ENCODE data around the gene OR2V1. TPM values are rescaled to one million over a fixed set of nuclear protein-coding genes. Genes with fewer than 3 reads are reported as not detected.

The OR2V1 gene
- total RNA-seq, 4 donors from 2014 or later = not detected

DNA sequence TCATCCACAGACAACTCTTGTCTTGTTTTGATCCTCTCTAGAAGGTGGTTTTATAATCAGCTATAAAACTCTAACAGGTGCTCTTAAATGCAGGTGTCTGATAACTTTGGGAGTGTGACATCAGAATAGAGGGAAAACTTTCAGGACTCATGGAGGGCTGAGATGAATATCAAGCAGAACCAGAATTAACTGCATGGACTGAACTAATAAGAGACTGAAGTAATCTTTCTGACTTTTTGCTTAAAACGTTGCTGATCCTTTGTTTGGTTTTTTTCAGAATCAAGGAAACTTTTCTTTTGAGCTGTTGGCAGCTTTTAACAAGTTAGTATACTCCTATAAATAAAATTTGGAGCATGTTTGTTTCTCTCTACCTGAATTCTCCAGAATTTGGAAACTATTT is 14.2 kb upstream of the OR2V1 start:
- H3K27me3 ChIP-seq = peaks cover 3 to 20% (median 6%) of the 10 kb centered on the region in 3 donors

DNA sequence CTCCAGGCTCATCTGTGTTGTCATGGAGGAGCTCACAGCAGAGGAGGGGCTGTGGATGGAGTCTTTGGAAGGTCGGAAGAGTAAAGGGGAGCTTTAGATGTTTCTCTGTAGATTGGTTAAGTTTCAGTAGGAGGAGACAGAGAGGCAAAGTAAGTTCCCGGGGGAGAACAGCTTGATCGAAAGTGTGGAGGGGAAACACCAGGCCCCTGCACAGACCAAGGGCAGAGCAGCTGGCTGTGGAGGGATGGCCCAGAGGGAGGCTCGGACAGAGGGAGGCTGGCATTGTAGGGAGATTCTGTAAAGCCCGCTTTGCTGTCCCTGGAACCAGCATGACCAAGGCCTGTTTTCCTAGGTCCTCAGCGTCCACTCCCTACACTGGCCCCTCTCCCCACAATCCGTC is 11.1 kb upstream of the OR2V1 start:
- in situ Hi-C loops (cut with MboI; ENCODE audit: low sequenced_read_pairs in 4 of 4) = no loop called here
- no peaks in the 10 kb centered on the region for H3K9me3 ChIP-seq
- TF ChIP-seq, protein P1, sequence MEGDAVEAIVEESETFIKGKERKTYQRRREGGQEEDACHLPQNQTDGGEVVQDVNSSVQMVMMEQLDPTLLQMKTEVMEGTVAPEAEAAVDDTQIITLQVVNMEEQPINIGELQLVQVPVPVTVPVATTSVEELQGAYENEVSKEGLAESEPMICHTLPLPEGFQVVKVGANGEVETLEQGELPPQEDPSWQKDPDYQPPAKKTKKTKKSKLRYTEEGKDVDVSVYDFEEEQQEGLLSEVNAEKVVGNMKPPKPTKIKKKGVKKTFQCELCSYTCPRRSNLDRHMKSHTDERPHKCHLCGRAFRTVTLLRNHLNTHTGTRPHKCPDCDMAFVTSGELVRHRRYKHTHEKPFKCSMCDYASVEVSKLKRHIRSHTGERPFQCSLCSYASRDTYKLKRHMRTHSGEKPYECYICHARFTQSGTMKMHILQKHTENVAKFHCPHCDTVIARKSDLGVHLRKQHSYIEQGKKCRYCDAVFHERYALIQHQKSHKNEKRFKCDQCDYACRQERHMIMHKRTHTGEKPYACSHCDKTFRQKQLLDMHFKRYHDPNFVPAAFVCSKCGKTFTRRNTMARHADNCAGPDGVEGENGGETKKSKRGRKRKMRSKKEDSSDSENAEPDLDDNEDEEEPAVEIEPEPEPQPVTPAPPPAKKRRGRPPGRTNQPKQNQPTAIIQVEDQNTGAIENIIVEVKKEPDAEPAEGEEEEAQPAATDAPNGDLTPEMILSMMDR (IDR thresholded peaks at IDR 0.05 in 4 of 5, conservative IDR thresholded peaks at IDR 0.05 in 1 of 5) = no peak
- TF ChIP-seq POLR2A (IDR thresholded peaks at IDR 0.05) = no peak
- no peak for ATAC-seq
- intact Hi-C loops (cut with DNase I; ENCODE audit: low total_unique reads) = no loop called here
- H3K36me3 ChIP-seq = no peaks in the 10 kb centered on the region
- H3K27ac ChIP-seq = no peak overlapping the region
- no peaks in the 10 kb centered on the region for H3K4me1 ChIP-seq
- DNase-seq = no peak
- H3K4me3 ChIP-seq = no peak overlapping the region
- H3K27me3 ChIP-seq = peaks cover 3 to 9% (median 5%) of the 10 kb centered on the region in 3 donors

More for the DNA sequence above, 14.2 kb upstream of the OR2V1 start:
- no peaks in the 10 kb centered on the region for H3K9me3 ChIP-seq
- in situ Hi-C loops (cut with MboI; ENCODE audit: low sequenced_read_pairs in 4 of 4) (no loop called here), intact Hi-C loops (cut with DNase I; ENCODE audit: low total_unique reads) (no loop called here)
- H3K36me3 ChIP-seq = no peaks in the 10 kb centered on the region
- TF ChIP-seq, protein P1 (IDR thresholded peaks at IDR 0.05 in 4 of 5, conservative IDR thresholded peaks at IDR 0.05 in 1 of 5) = no peak
- TF ChIP-seq POLR2A (IDR thresholded peaks at IDR 0.05) = no peak
- DNase-seq (no peak), ATAC-seq (no peak)
- no peak overlapping the region for H3K4me3 ChIP-seq
- H3K4me1 ChIP-seq = no peaks in the 10 kb centered on the region
- no peak overlapping the region for H3K27ac ChIP-seq

DNA sequence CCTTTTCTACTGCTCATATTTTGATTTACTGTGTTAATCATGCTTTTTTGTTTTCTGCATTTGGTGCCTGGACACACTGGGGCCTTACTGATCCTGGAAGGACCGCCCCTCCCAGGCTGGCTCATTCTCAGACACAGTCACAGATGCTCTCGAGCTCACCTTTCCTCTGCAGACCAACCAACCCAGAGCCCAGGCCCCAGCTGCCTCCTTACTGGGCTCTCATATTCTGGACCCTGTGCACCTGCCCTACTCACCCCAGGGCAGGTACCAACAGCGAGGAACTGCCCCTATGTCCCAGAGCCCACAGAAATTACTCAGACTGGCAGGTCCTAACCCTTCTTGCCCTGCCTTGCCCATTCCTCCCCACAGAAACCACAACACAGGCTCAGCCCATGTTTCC is 9.8 kb upstream of the OR2V1 start:
- ATAC-seq (no peak), DNase-seq (no peak)
- Histone ChIP-seq H3K27me3 (peaks cover 3 to 9% (median 8%) of the 10 kb centered on the region in 3 donors), H3K4me3 (no peak overlapping the region), H3K4me1 (no peaks in the 10 kb centered on the region), H3K9me3 (no peaks in the 10 kb centered on the region), H3K36me3 (no peaks in the 10 kb centered on the region), H3K27ac (no peak overlapping the region)
- intact Hi-C loops (cut with DNase I; ENCODE audit: low total_unique reads) = no loop called here
- in situ Hi-C loops (cut with MboI; ENCODE audit: low sequenced_read_pairs in 4 of 4) = no loop called here
- TF ChIP-seq, protein P1 (IDR thresholded peaks at IDR 0.05 in 4 of 5, conservative IDR thresholded peaks at IDR 0.05 in 1 of 5) = no peak
- TF ChIP-seq POLR2A (IDR thresholded peaks at IDR 0.05) = no peak

DNA sequence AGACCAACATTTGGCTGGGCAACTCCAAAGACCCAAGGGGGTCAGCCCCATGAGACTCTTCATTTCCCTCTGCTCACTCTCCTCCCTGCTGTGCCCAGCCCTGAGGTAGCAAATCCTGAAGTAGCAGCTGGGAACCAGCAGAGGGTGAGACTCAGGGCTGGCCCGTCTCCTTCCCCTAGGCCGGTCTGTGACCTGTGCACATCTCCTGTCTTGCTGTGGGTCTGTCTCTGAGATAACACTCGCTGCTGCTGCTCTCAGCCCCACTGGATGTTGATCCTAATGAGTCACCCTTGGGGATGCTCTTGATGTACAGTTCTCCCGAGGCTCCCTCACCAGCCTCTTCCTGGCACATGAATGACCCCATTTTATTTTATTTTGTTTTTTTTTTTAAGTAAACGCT is 7.3 kb upstream of the OR2V1 start:
- in situ Hi-C loops (cut with MboI; ENCODE audit: low sequenced_read_pairs in 4 of 4) = no loop called here
- H3K27me3 ChIP-seq = peaks cover 3% of the 10 kb centered on the region in 3 donors
- no peaks in the 10 kb centered on the region for H3K36me3 ChIP-seq
- H3K4me3 ChIP-seq = no peak overlapping the region
- no peak for ATAC-seq
- no peak for TF ChIP-seq POLR2A (IDR thresholded peaks at IDR 0.05)
- TF ChIP-seq, protein P1 (IDR thresholded peaks at IDR 0.05 in 4 of 5, conservative IDR thresholded peaks at IDR 0.05 in 1 of 5) = no peak
- no peaks in the 10 kb centered on the region for H3K4me1 ChIP-seq
- intact Hi-C loops (cut with DNase I; ENCODE audit: low total_unique reads) = no loop called here
- H3K27ac ChIP-seq = no peak overlapping the region
- H3K9me3 ChIP-seq = no peaks in the 10 kb centered on the region
- no peak for DNase-seq

DNA sequence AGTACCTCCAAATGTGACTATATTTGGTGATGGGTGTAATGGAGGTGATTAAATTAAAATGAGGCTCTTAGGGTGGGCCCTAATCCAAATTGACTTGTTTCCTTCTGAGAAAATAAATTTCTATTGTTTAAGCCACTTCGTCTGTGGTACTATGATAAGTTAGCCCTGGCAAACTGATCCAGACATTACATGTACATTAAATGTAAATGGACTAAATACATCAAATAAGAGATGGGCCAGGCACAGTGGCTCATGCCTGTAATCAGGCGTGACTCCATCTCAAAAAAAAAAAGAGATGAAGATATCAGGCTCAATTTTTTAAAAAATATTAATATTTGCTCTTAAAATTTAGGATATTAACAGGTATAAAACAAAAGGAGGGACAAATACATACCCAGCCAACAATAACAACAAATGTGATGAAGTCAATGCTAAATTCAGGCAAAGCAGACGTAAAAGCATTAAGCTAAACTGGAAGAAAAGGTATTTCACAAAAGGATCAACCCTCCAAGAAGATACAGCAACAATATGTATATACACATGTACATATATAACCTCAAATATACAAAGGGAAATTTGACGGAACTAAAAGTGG is 5.5 kb upstream of the OR2V1 start:
- Histone ChIP-seq H3K4me3 (no peak overlapping the region), H3K36me3 (no peaks in the 10 kb centered on the region), H3K27me3 (peaks cover 2 to 3% (median 3%) of the 10 kb centered on the region in 3 donors), H3K27ac (no peak overlapping the region), H3K4me1 (no peaks in the 10 kb centered on the region), H3K9me3 (no peaks in the 10 kb centered on the region)
- ATAC-seq (no peak), DNase-seq (no peak)
- TF ChIP-seq POLR2A (IDR thresholded peaks at IDR 0.05) = no peak
- TF ChIP-seq, protein P1 (IDR thresholded peaks at IDR 0.05 in 4 of 5, conservative IDR thresholded peaks at IDR 0.05 in 1 of 5) = no peak
- intact Hi-C loops (cut with DNase I; ENCODE audit: low total_unique reads) = no loop called here
- in situ Hi-C loops (cut with MboI; ENCODE audit: low sequenced_read_pairs in 4 of 4) = no loop called here
